Common myeloid progenitor, CD34-positive (primary cell): Measurements from ENCODE around the gene ATN1.

Experiments
- CTCF ChIA-PET: fragments of 350-600 bp; sonication (Branson Sonifier 250); formaldehyde crosslinking; loops from one replicate; lab custom pipeline; 2021; ENCODE audit warnings: antibody characterized with exemption; lab: Charles Lee
- POLR2A ChIA-PET: fragments of 350-600 bp; sonication (Branson Sonifier 250); formaldehyde crosslinking; loops from one replicate; lab custom pipeline; 2021; ENCODE audit warnings: antibody characterized with exemption; lab: Charles Lee
- DNase-seq, 3 donors: peaks; one replicate each; pipeline versions ENCODE4 v3.0.0 to v3.0.0-alpha.2; 2013
- H3K27ac ChIP-seq, 2 experiments: 1 replicate in 1 of 2; 2 replicates in 1 of 2; pipeline ENCODE4 v1.7.0; 2013; ENCODE audit warnings: inconsistent platforms in 2 of 2, low read length in 2 of 2, mild to moderate bottlenecking in 2 of 2, low read depth in 1 of 2, moderate library complexity in 1 of 2; ENCODE audit not compliant: severe bottlenecking in 2 of 2, insufficient read depth in 1 of 2, poor library complexity in 1 of 2
- H3K27me3 ChIP-seq, 5 experiments: replicated peaks in 2 of 5; 1 replicate in 3 of 5; 2 replicates in 2 of 5; pipeline versions ENCODE4 v1.6.1 to v1.7.0; 2013; ENCODE audit warnings: low read length in 4 of 5, mild to moderate bottlenecking in 2 of 5, moderate library complexity in 2 of 5, inconsistent platforms in 1 of 5; ENCODE audit not compliant: insufficient read depth in 5 of 5, control insufficient read depth in 4 of 5
- H3K36me3 ChIP-seq, 4 experiments: 1 replicate in 2 of 4; 2 replicates in 2 of 4; pipeline versions ENCODE4 v1.6.1 to v1.7.0; 2013; ENCODE audit warnings: low read length in 3 of 4, control low read depth in 1 of 4, mild to moderate bottlenecking in 1 of 4; ENCODE audit not compliant: control insufficient read depth in 4 of 4, insufficient read depth in 4 of 4
- H3K4me1 ChIP-seq, 4 experiments: 1 replicate in 3 of 4; 2 replicates in 1 of 4; pipeline versions ENCODE4 v1.6.1 to v1.7.1; 2013; ENCODE audit warnings: low read length in 3 of 4, mild to moderate bottlenecking in 3 of 4, control low read depth in 1 of 4, inconsistent platforms in 1 of 4, moderate library complexity in 1 of 4; ENCODE audit not compliant: control insufficient read depth in 4 of 4, insufficient read depth in 4 of 4; ENCODE audit errors: control extremely low read depth in 1 of 4
- H3K4me3 ChIP-seq, 7 experiments: 1 replicate in 4 of 7; 2 replicates in 3 of 7; pipeline versions ENCODE4 v1.5.1 to v1.7.0; 2013; ENCODE audit warnings: mild to moderate bottlenecking in 7 of 7, low read length in 6 of 7, moderate library complexity in 6 of 7, inconsistent platforms in 2 of 7, low read depth in 2 of 7, control low read depth in 1 of 7; ENCODE audit not compliant: insufficient read depth in 4 of 7, control insufficient read depth in 1 of 7; ENCODE audit errors: extremely low read depth in 1 of 7
- H3K9me3 ChIP-seq, 5 experiments: 1 replicate in 4 of 5; 2 replicates in 1 of 5; pipeline versions ENCODE4 v1.6.1 to v1.7.1; 2013; ENCODE audit warnings: low read length in 4 of 5, mild to moderate bottlenecking in 2 of 5, inconsistent platforms in 1 of 5, low read depth in 1 of 5, moderate library complexity in 1 of 5; ENCODE audit not compliant: control insufficient read depth in 4 of 5, insufficient read depth in 2 of 5; ENCODE audit errors: control extremely low read depth in 1 of 5
- whole genome bisulfite sequencing: methylation state at CpG from one replicate; pipeline ENCODE4 v1.1.5; 2013; ENCODE audit not compliant: insufficient coverage; 5-methylcytosine and 5-hydroxymethylcytosine counted together

Gene ATN1

DNA sequence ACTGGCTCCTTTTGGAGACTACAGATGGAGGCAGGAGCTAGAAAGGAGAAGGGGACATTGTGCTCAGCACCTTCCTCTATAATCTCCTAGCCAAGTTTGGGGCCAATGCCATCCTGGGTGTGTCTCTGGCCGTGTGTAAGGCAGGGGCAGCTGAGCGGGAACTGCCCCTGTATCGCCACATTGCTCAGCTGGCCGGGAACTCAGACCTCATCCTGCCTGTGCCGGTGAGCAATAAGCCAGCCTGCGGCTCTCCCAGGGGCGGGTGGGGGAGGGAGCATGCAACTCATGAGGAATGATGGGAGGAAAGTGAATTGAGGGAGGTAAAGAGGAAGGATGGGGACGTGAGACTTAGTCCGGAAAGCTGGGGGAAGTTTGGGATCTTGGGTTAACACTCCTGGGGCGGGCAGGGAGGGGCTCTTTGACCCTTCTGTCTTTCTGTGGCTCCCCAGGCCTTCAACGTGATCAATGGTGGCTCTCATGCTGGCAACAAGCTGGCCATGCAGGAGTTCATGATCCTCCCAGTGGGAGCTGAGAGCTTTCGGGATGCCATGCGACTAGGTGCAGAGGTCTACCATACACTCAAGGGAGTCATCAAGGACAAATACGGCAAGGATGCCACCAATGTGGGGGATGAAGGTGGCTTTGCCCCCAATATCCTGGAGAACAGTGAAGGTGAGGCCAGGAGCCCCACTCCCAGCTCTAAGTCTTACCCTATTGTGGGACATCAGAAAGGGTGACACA is 10.1 kb upstream of the ATN1 start:
- Histone ChIP-seq H3K9me3 (no peaks in the 10 kb centered on the region), H3K36me3 (peaks cover 0 to 37% (median 10%) of the 10 kb centered on the region in 4 experiments), H3K4me1 (peaks cover 0 to 27% (median 23%) of the 10 kb centered on the region in 4 experiments), H3K4me3 (no peak overlapping the region), H3K27ac (no peak overlapping the region), H3K27me3 (peaks cover 0 to 2% (median 0%) of the 10 kb centered on the region in 5 experiments)
- no peak for DNase-seq
- WGBS: 94% methylated on average over 9 of the region's 14 CpGs
- ChIA-PET CTCF (interaction anchor here (0.6 to 1.7 kb wide), 9 partner anchors 8 to 1282 kb away, joined by 3 to 13 read pairs (median 4); partner anchors contain the start of gene SPSB2), POLR2A (no interaction called here)

DNA sequence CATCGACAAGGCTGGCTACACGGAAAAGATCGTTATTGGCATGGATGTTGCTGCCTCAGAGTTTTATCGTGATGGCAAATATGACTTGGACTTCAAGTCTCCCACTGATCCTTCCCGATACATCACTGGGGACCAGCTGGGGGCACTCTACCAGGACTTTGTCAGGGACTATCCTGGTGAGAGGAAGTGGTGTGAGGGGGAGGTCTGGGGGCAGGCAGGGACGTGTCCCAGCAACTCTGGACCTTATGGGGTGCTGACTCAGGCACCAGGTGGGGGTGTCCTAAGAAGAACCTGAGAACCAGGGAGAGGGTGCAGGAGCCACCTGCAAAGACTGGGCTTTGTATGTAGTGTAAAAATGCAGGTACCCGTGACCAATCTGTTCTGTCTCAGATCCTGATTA is 8.2 kb upstream of the ATN1 start:
- POLR2A ChIA-PET: interaction anchor here (0.6 kb wide), 1 partner anchor 18 kb away, joined by 3 read pairs; no protein-coding TSS in a partner anchor
- WGBS: 100% methylated on average over 2 of the region's 7 CpGs

GRCh38 chr12:6921539-6921938 is 6.2 kb upstream of the ATN1 start:
- Histone ChIP-seq H3K27ac (no peak overlapping the region), H3K4me3 (no peak overlapping the region), H3K36me3 (peaks cover 0 to 35% (median 10%) of the 10 kb centered on the region in 4 experiments), H3K27me3 (no peaks in the 10 kb centered on the region), H3K9me3 (no peaks in the 10 kb centered on the region), H3K4me1 (peaks cover 5 to 44% (median 31%) of the 10 kb centered on the region in 4 experiments)
- DNase-seq: no peak
- ChIA-PET POLR2A (no interaction called here), CTCF (interaction anchor here (0.7 to 9.1 kb wide), 7 partner anchors 9 to 49 kb away, joined by 3 to 124 read pairs (median 5); partner anchors contain the start of genes C12orf57, RNU7-1 and SPSB2)
- WGBS: 99% methylated on average over 7 of the region's 7 CpGs

More for the DNA sequence above, 8.2 kb upstream of the ATN1 start:
- H3K27ac ChIP-seq: no peak overlapping the region
- peaks cover 3 to 34% (median 23%) of the 10 kb centered on the region in 4 experiments for H3K4me1 ChIP-seq
- H3K4me3 ChIP-seq: no peak overlapping the region
- peaks cover 0 to 39% (median 10%) of the 10 kb centered on the region in 4 experiments for H3K36me3 ChIP-seq
- CTCF ChIA-PET: interaction anchor here (1.2 to 9.1 kb wide), 5 partner anchors 9 to 189 kb away, joined by 3 to 124 read pairs (median 4); partner anchors contain the start of gene C1RL
- no peak for DNase-seq
- peaks cover 0 to 2% (median 0%) of the 10 kb centered on the region in 5 experiments for H3K27me3 ChIP-seq
- H3K9me3 ChIP-seq: no peaks in the 10 kb centered on the region

DNA sequence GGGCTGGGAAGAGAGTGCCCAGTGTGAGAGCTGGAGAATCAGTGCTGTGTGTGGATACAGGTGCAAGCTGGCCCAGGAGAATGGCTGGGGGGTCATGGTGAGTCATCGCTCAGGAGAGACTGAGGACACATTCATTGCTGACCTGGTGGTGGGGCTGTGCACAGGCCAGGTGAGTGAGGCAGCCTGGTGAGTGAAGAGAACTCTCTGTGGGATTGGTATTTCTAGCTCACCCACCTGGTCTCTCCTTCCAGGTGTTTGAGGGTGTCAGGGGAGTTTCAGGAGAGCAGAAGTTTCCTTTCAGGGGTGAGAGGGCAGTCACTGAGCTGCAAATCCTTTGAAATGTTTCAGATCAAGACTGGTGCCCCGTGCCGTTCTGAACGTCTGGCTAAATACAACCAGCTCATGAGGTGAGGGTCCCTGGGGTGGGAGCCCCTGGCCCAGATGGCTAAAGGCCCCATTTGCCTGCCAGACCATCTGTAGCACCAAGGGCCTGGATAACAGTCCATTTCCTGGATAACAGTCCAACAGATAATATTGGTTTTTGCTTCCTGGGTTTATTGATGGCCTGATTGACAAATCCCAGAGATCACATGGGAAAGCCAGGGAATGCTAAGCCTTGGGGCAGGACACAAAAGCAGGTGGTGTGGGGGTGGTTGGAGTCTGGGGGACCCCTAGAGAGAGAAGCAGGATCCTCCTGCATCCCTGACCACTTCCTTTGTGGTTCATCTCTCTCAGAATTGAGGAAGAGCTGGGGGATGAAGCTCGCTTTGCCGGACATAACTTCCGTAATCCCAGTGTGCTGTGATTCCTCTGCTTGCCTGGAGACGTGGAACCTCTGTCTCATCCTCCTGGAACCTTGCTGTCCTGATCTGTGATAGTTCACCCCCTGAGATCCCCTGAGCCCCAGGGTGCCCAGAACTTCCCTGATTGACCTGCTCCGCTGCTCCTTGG is 5.5 kb upstream of the ATN1 start:
- H3K36me3 ChIP-seq: peaks cover 0 to 28% (median 7%) of the 10 kb centered on the region in 4 experiments

GRCh38 chr12:6923003-6923732 is 4.6 kb upstream of the ATN1 start:
- CTCF ChIA-PET: interaction anchor here (0.7 to 9.1 kb wide), 21 partner anchors 8 to 222 kb away, joined by 3 to 124 read pairs (median 9); partner anchors contain the start of genes C12orf57, C1RL, ENO2 and LRRC23
- peaks cover 5 to 53% (median 40%) of the 10 kb centered on the region in 4 experiments for H3K4me1 ChIP-seq
- H3K27ac ChIP-seq: no peak overlapping the region

More for the DNA sequence above, 5.5 kb upstream of the ATN1 start:
- no peaks in the 10 kb centered on the region for H3K27me3 ChIP-seq
- peak overlapping the region in 1 of 2 experiments; percentile 3 for H3K27ac ChIP-seq
- 69% methylated on average over 9 of the region's 9 CpGs for WGBS
- H3K4me3 ChIP-seq: no peak overlapping the region
- H3K9me3 ChIP-seq: no peaks in the 10 kb centered on the region
- POLR2A ChIA-PET: no interaction called here
- no peak for DNase-seq
- CTCF ChIA-PET: interaction anchor here (0.7 to 9.1 kb wide), 9 partner anchors 9 to 50 kb away, joined by 3 to 124 read pairs (median 4); partner anchors contain the start of genes C12orf57, RNU7-1 and SPSB2
- peaks cover 5 to 52% (median 38%) of the 10 kb centered on the region in 4 experiments for H3K4me1 ChIP-seq

GRCh38 chr12:6923851-6924250 is 3.9 kb upstream of the ATN1 start:
- Histone ChIP-seq H3K27ac (no peak overlapping the region), H3K4me3 (no peak overlapping the region), H3K27me3 (no peaks in the 10 kb centered on the region), H3K4me1 (peaks cover 5 to 57% (median 44%) of the 10 kb centered on the region in 4 experiments), H3K9me3 (no peaks in the 10 kb centered on the region), H3K36me3 (peaks cover 0 to 24% (median 6%) of the 10 kb centered on the region in 4 experiments)
- ChIA-PET POLR2A (no interaction called here), CTCF (interaction anchor here (0.7 to 9.1 kb wide), 23 partner anchors 8 to 221 kb away, joined by 3 to 124 read pairs (median 8); partner anchors contain the start of genes C12orf57, C1RL, ENO2 and LRRC23)
- DNase-seq: no peak
- 65% methylated on average over 4 of the region's 6 CpGs for WGBS

More at GRCh38 chr12:6923003-6923732, 4.6 kb upstream of the ATN1 start:
- POLR2A ChIA-PET: no interaction called here
- Histone ChIP-seq H3K9me3 (no peaks in the 10 kb centered on the region), H3K36me3 (peaks cover 0 to 24% (median 6%) of the 10 kb centered on the region in 4 experiments), H3K4me3 (no peak overlapping the region), H3K27me3 (no peaks in the 10 kb centered on the region)
- WGBS: 80% methylated on average over 5 of the region's 10 CpGs
- no peak for DNase-seq
